Motor neuron (in vitro differentiated cells): Measurements from ENCODE around the gene CLCA4. TPM values are rescaled to one million over a fixed set of nuclear protein-coding genes. Genes with fewer than 3 reads are reported as not detected.

Source experiments
- ATAC-seq, 8 experiments: fragments of 200-7000 bp; cut with Tn5 transposase; replicated peaks in 6 of 8; 2 replicates each; pipeline ENCODE4 v1.8.0; 2021; ENCODE audit warnings: mild to moderate bottlenecking in 8 of 8, moderate library complexity in 8 of 8
- H3K27ac ChIP-seq, 2 donors: fragments of 250-450 bp; sonication (Bioruptor Pico); 2 replicates each; pipeline ENCODE4 v1.9.0; 2021; ENCODE audit warnings: antibody characterized with exemption in 2 of 2, mild to moderate bottlenecking in 2 of 2, moderate library complexity in 1 of 2
- H3K4me1 ChIP-seq, 2 donors: fragments of 250-450 bp; sonication (Bioruptor Pico); replicated peaks in 1 of 2; 2 replicates each; pipeline ENCODE4 v1.6.1; 2021; ENCODE audit warnings: antibody characterized with exemption in 2 of 2, mild to moderate bottlenecking in 2 of 2, moderate library complexity in 1 of 2
- H3K4me3 ChIP-seq, 5 donors: fragments of 250-450 bp; sonication (Bioruptor Pico); 2 replicates each; pipeline ENCODE4 v1.9.0; 2021; ENCODE audit warnings: antibody characterized with exemption in 5 of 5, mild to moderate bottlenecking in 5 of 5, moderate library complexity in 4 of 5
- WGBS, 10 experiments: fragments of 450-650 bp; shearing (Covaris generic); methylation state at CpG; one replicate each; pipeline ENCODE4 v1.0.0; 2022; 5-methylcytosine and 5-hydroxymethylcytosine counted together
- in situ Hi-C, 9 experiments: fragments of 400-800 bp; cut with MboI; loops; one replicate each; pipeline ENCODE4 v1.15.0; 2021; ENCODE audit warnings: low sequenced_read_pairs in 9 of 9, low pct_unique_long_range_greater_than_20kb in 2 of 9; ENCODE audit not compliant: unreplicated experiment in 9 of 9
- total RNA-seq, 8 experiments: library from RNA; unstranded; fragments of 300-600 nt; gene quantifications; 2 replicates each; pipeline versions ENCODE4 v1.2.3 to v1.2.4, GENCODE V29; 2022

CLCA4 gene
- total RNA-seq, 8 experiments from 2014 or later, result 0.36 to 0.46 (median 0.41) TPM; not detected in 5

GRCh38 chr1:86507935-86508582, 38.8 kb upstream of the CLCA4 start:
- peak in 3 of 8 experiments; percentile 39 to 66 (median 62) for ATAC-seq
- in situ Hi-C loops, result loop anchor here in 1 of 9 experiments (25.0 kb wide), 1 partner anchor 179 kb away; no protein-coding TSS in a partner anchor

GRCh38 chr1:86508583-86508969, 38.3 kb upstream of the CLCA4 start:
- H3K4me3 ChIP-seq, result no peak overlapping the region
- peaks cover 0 to 3% of the 10 kb centered on the region in 2 donors for H3K4me1 ChIP-seq
- WGBS, 10 experiments, result 57 to 100% (median 100%) methylated on average over 1 to 2 of the region's 2 CpGs; no CpG with 5 or more reads in 2 of the 10 experiments
- ATAC-seq, result no peak
- in situ Hi-C loops, result loop anchor here in 1 of 9 experiments (25.0 kb wide), 1 partner anchor 179 kb away; no protein-coding TSS in a partner anchor
- H3K27ac ChIP-seq, result no peak overlapping the region

More at GRCh38 chr1:86507935-86508582, 38.8 kb upstream of the CLCA4 start:
- Histone ChIP-seq H3K4me3 (no peak overlapping the region), H3K27ac (no peak overlapping the region), H3K4me1 (peaks cover 0 to 3% of the 10 kb centered on the region in 2 donors)
- 0 to 75% (median 64%) methylated on average over 2 to 13 of the region's 13 CpGs for WGBS, 10 experiments

- Histone ChIP-seq H3K4me1 (no peaks in the 10 kb centered on the region), H3K4me3 (no peak overlapping the region), H3K27ac (no peak overlapping the region)
- 40 to 81% (median 65%) methylated on average over 1 to 2 of the region's 2 CpGs; no CpG with 5 or more reads in 3 of the 10 experiments for WGBS, 10 experiments
- peak in 3 of 8 experiments; percentile 68 to 80 (median 75) for ATAC-seq
- in situ Hi-C loops, result loop anchor here in 1 of 9 experiments (25.0 kb wide), 1 partner anchor 172 kb away; no protein-coding TSS in a partner anchor
Measured at GRCh38 chr1:86515597-86515996, 31.3 kb upstream of the CLCA4 start.

GRCh38 chr1:86516335-86516734, 30.5 kb upstream of the CLCA4 start:
- Histone ChIP-seq H3K27ac (no peak overlapping the region), H3K4me1 (no peaks in the 10 kb centered on the region), H3K4me3 (no peak overlapping the region)
- WGBS, 10 experiments, result 70 to 100% (median 100%) methylated on average over 1 of the region's 1 CpG; no CpG with 5 or more reads in 3 of the 10 experiments
- peak in 2 of 8 experiments; percentile 59 to 83 for ATAC-seq
- in situ Hi-C loops, result loop anchor here in 1 of 9 experiments (25.0 kb wide), 1 partner anchor 171 kb away; no protein-coding TSS in a partner anchor

GRCh38 chr1:86517336-86517735, 29.5 kb upstream of the CLCA4 start:
- Histone ChIP-seq H3K4me3 (no peak overlapping the region), H3K27ac (no peak overlapping the region), H3K4me1 (no peaks in the 10 kb centered on the region)
- in situ Hi-C loops, result loop anchor here in 1 of 9 experiments (25.0 kb wide), 1 partner anchor 170 kb away; no protein-coding TSS in a partner anchor
- 8 to 80% (median 38%) methylated on average over 1 of the region's 1 CpG; no CpG with 5 or more reads in 1 of the 10 experiments for WGBS, 10 experiments
- ATAC-seq, result no peak

- ATAC-seq, result no peak
- H3K4me1 ChIP-seq, result no peaks in the 10 kb centered on the region
Measured at GRCh38 chr1:86520789-86521521, 25.9 kb upstream of the CLCA4 start.

GRCh38 chr1:86521522-86521891, 25.4 kb upstream of the CLCA4 start:
- Histone ChIP-seq H3K27ac (no peak overlapping the region), H3K4me3 (no peak overlapping the region), H3K4me1 (no peaks in the 10 kb centered on the region)
- in situ Hi-C loops, result loop anchor here in 1 of 9 experiments (25.0 kb wide), 1 partner anchor 166 kb away; no protein-coding TSS in a partner anchor
- no peak for ATAC-seq
- 32 to 98% (median 60%) methylated on average over 2 of the region's 2 CpGs for WGBS, 10 experiments

More at GRCh38 chr1:86520789-86521521, 25.9 kb upstream of the CLCA4 start:
- H3K4me3 ChIP-seq, result no peak overlapping the region
- H3K27ac ChIP-seq, result no peak overlapping the region
- 44 to 100% (median 90%) methylated on average over 2 to 4 of the region's 4 CpGs for WGBS, 10 experiments
- in situ Hi-C loops, result loop anchor here in 1 of 9 experiments (25.0 kb wide), 1 partner anchor 166 kb away; no protein-coding TSS in a partner anchor

- Histone ChIP-seq H3K4me1 (no peaks in the 10 kb centered on the region), H3K27ac (no peak overlapping the region), H3K4me3 (no peak overlapping the region)
- in situ Hi-C loops, result loop anchor here in 1 of 9 experiments (25.0 kb wide), 1 partner anchor 165 kb away; no protein-coding TSS in a partner anchor
- WGBS, 10 experiments, result 0 to 83% (median 63%) methylated on average over 1 to 3 of the region's 3 CpGs
- ATAC-seq, result no peak
Measured at GRCh38 chr1:86522240-86522639, 24.6 kb upstream of the CLCA4 start.

GRCh38 chr1:86523670-86524354, 23.1 kb upstream of the CLCA4 start:
- Histone ChIP-seq H3K27ac (no peak overlapping the region), H3K4me1 (no peaks in the 10 kb centered on the region), H3K4me3 (no peak overlapping the region)
- in situ Hi-C loops, result loop anchor here in 1 of 9 experiments (25.0 kb wide), 1 partner anchor 163 kb away; no protein-coding TSS in a partner anchor
- no peak for ATAC-seq
- 55 to 100% (median 93%) methylated on average over 1 to 24 of the region's 32 CpGs; no CpG with 5 or more reads in 4 of the 10 experiments for WGBS, 10 experiments

GRCh38 chr1:86527306-86527705, 19.6 kb upstream of the CLCA4 start:
- no peak overlapping the region for H3K4me3 ChIP-seq
- in situ Hi-C loops, result no loop called here
- no peaks in the 10 kb centered on the region for H3K4me1 ChIP-seq
- WGBS, 10 experiments, result 75 to 100% (median 92%) methylated on average over 2 to 4 of the region's 4 CpGs; no CpG with 5 or more reads in 1 of the 10 experiments
- ATAC-seq, result no peak
- H3K27ac ChIP-seq, result no peak overlapping the region

- no peak overlapping the region for H3K27ac ChIP-seq
- H3K4me3 ChIP-seq, result no peak overlapping the region
- H3K4me1 ChIP-seq, result no peaks in the 10 kb centered on the region
- peak in 4 of 8 experiments; percentile 58 to 77 (median 68) for ATAC-seq
- WGBS, 10 experiments, result 17 to 71% (median 51%) methylated on average over 1 to 3 of the region's 3 CpGs; no CpG with 5 or more reads in 2 of the 10 experiments
- in situ Hi-C loops, result no loop called here
Measured at GRCh38 chr1:86530211-86530845, 16.6 kb upstream of the CLCA4 start.
